Lower leg skin (tissue), 3 donors: ENCODE data around the gene B2M.

Experiments used
- POLR2A ChIP-seq, 2 donors: fragments of 450-650 bp; IDR thresholded peaks; one replicate each; pipeline ENCODE4 v1.6.1; 2016 to 2017; ENCODE audit warnings: antibody characterized with exemption in 2 of 2, mild to moderate bottlenecking in 1 of 2, moderate library complexity in 1 of 2
- TF ChIP-seq, protein P1 (sequence below), 3 donors: fragments of 450-650 bp; IDR thresholded peaks; one replicate each; pipeline ENCODE4 v1.5.1; 2016; ENCODE audit warnings: antibody characterized with exemption in 3 of 3, mild to moderate bottlenecking in 3 of 3, moderate library complexity in 2 of 3

DNA sequence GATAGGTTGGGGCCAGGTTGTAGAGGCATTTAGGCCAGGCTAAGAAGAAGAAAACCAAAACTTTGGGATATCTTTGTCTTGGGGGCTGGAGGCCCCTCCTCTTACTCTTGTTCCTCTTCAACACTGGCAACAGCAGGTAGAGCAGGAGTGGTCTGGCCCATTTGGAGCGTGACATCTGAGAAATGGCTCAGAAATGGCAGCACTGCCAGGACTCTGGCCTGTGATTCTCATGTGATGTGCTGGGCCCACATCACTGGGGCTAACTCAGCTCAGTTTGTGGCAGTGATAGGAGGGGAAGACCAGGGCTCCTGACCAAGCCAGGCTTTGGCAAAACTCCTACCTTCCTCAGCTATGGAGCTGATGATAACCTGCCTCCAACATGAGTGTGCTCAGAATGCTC is 18.7 kb upstream of the B2M start:
- no peak for TF ChIP-seq POLR2A (IDR thresholded peaks at IDR 0.05)
- TF ChIP-seq, protein P1, sequence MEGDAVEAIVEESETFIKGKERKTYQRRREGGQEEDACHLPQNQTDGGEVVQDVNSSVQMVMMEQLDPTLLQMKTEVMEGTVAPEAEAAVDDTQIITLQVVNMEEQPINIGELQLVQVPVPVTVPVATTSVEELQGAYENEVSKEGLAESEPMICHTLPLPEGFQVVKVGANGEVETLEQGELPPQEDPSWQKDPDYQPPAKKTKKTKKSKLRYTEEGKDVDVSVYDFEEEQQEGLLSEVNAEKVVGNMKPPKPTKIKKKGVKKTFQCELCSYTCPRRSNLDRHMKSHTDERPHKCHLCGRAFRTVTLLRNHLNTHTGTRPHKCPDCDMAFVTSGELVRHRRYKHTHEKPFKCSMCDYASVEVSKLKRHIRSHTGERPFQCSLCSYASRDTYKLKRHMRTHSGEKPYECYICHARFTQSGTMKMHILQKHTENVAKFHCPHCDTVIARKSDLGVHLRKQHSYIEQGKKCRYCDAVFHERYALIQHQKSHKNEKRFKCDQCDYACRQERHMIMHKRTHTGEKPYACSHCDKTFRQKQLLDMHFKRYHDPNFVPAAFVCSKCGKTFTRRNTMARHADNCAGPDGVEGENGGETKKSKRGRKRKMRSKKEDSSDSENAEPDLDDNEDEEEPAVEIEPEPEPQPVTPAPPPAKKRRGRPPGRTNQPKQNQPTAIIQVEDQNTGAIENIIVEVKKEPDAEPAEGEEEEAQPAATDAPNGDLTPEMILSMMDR (IDR thresholded peaks at IDR 0.05): no peak
